ENCODE measurements around the gene ZNF552.

The ZNF552 gene

GRCh38 chr19:57789288-57789687, 25.4 kb downstream of the ZNF552 start:
- TF ChIP-seq CTCF (IDR thresholded peaks at IDR 0.05; ENCODE audit: insufficient read depth, low read length) (no peak), REST (IDR thresholded peaks at IDR 0.05; ENCODE audit: insufficient replicate concordance, low read depth) (no peak), POLR2AphosphoS5 (IDR thresholded peaks at IDR 0.05; ENCODE audit: low read depth) (no peak), SPI1 (IDR thresholded peaks at IDR 0.05; ENCODE audit: borderline replicate concordance, low read depth) (no peak), GABPA (IDR thresholded peaks at IDR 0.05; ENCODE audit: low read depth) (no peak)
- DNase-seq (ENCODE audit: low read depth in 1 of 2, low spot score in 1 of 2) = no peak
- Histone ChIP-seq H3K4me3 (replicated peaks; ENCODE audit: insufficient read depth, low read length) (no peak overlapping the region), H3K27ac (replicated peaks) (no peak overlapping the region), H3K27me3 (ENCODE audit: insufficient read depth, poor library complexity, severe bottlenecking) (no peaks in the 10 kb centered on the region)

GRCh38 chr19:57788114-57788692, 26.5 kb downstream of the ZNF552 start:
- Histone ChIP-seq H3K27ac (replicated peaks) (no peak overlapping the region), H3K27me3 (ENCODE audit: insufficient read depth, poor library complexity, severe bottlenecking) (no peaks in the 10 kb centered on the region), H3K4me3 (replicated peaks; ENCODE audit: insufficient read depth, low read length) (no peak overlapping the region)
- DNase-seq (ENCODE audit: low read depth in 1 of 2, low spot score in 1 of 2) = no peak
- no peak for TF ChIP-seq SPI1 (IDR thresholded peaks at IDR 0.05; ENCODE audit: borderline replicate concordance, low read depth)
- TF ChIP-seq POLR2AphosphoS5 (IDR thresholded peaks at IDR 0.05; ENCODE audit: low read depth) = no peak
- no peak for TF ChIP-seq REST (IDR thresholded peaks at IDR 0.05; ENCODE audit: insufficient replicate concordance, low read depth)
- no peak for TF ChIP-seq GABPA (IDR thresholded peaks at IDR 0.05; ENCODE audit: low read depth)
- TF ChIP-seq CTCF (IDR thresholded peaks at IDR 0.05; ENCODE audit: insufficient read depth, low read length) = no peak

- no peak for TF ChIP-seq POLR2AphosphoS5 (IDR thresholded peaks at IDR 0.05; ENCODE audit: low read depth)
- no peak for TF ChIP-seq CTCF (IDR thresholded peaks at IDR 0.05; ENCODE audit: insufficient read depth, low read length)
- TF ChIP-seq REST (IDR thresholded peaks at IDR 0.05; ENCODE audit: insufficient replicate concordance, low read depth) = no peak
- TF ChIP-seq GABPA (IDR thresholded peaks at IDR 0.05; ENCODE audit: low read depth) = no peak
- no peak for TF ChIP-seq SPI1 (IDR thresholded peaks at IDR 0.05; ENCODE audit: borderline replicate concordance, low read depth)
- Histone ChIP-seq H3K27me3 (ENCODE audit: insufficient read depth, poor library complexity, severe bottlenecking) (no peaks in the 10 kb centered on the region), H3K27ac (replicated peaks) (no peak overlapping the region), H3K4me3 (replicated peaks; ENCODE audit: insufficient read depth, low read length) (no peak overlapping the region)
- DNase-seq (ENCODE audit: low read depth in 1 of 2, low spot score in 1 of 2) = no peak
Observed at GRCh38 chr19:57786906-57787305, 27.8 kb downstream of the ZNF552 start.

Data from HL-60 (cell line).